ENCODE data around the gene UMAD1.

UMAD1 gene

DNA sequence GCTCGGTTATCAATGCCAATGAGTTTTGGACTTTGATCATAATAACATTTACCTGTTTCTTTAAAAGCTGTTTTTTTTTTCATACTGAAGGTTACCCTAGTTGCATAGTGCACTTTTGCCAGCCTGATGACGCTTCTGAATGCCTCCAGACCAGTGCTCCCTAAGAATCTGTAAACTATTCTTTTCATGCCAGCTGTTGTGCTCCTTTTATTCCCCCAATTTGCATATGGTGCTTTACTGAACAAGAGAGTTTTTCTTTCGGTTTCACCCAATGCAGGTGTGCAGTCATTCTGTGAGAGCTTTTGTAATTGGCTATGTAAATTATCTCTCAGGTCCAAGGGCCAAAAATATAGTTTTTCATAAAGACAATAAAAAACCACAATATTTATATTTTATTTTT, 279.9 kb downstream of the UMAD1 start:
- no peak for DNase-seq (ENCODE audit: low read depth, low spot score)

GRCh38 chr7:7921830-7922229, 281.3 kb downstream of the UMAD1 start:
- DNase-seq (ENCODE audit: low read depth, low spot score): no peak

GRCh38 chr7:7922684-7923385, 282.3 kb downstream of the UMAD1 start:
- DNase-seq (ENCODE audit: low read depth, low spot score): no peak

- DNase-seq (ENCODE audit: low read depth, low spot score): no peak
Measured at GRCh38 chr7:7923818-7924217, 283.3 kb downstream of the UMAD1 start.

DNA sequence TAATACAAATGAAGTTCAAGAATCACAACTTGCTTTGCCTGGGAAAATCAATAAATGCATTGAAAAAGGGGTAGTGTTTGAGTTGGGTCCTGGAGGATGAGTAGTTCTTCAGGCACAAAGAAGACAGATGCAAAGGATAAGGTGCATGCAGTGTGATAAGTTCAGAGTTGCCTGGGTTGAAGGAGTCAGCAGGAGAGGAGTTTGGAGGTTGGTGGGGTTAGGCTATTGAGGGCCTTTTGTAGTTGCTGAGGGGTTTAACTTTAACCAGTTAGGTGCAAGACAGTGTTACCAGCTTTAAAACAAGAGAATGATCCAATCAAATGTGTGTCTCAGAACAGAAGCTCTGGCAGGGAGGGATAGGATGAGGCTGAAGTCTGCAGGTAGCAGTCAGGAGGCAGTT, 283.8 kb downstream of the UMAD1 start:
- no peak for DNase-seq (ENCODE audit: low read depth, low spot score)
